HCEC 1CT (cell line): ENCODE data around the gene OR4C11.

Experiments
- DNase-seq: peaks from one replicate; pipeline ENCODE4 v3.0.0-alpha.2; 2017

The OR4C11 gene

GRCh38 chr11:55607545-55607944 lies at the start of gene OR4C11:
Gene OR4C11 (minus strand): TSS chr11:55607645. CDS start chr11:55604373, 3,272 bp downstream.
- no peak for DNase-seq

GRCh38 chr11:55655096-55655495 lies 47.7 kb upstream of the OR4C11 start:
- DNase-seq = no peak

GRCh38 chr11:55652560-55652959 lies 45.1 kb upstream of the OR4C11 start:
- no peak for DNase-seq

GRCh38 chr11:55648027-55648426 lies 40.6 kb upstream of the OR4C11 start, which contains the start of gene OR4S2:
Gene OR4S2 (plus strand): TSS chr11:55648327. CDS start chr11:55650904, 2,577 bp downstream.
- DNase-seq = no peak

GRCh38 chr11:55634813-55635212 lies 27.4 kb upstream of the OR4C11 start, which contains the start of gene OR4P4:
Gene OR4P4 (plus strand): TSS chr11:55635113.
- DNase-seq = no peak

GRCh38 chr11:55624531-55624930 lies 17.1 kb upstream of the OR4C11 start:
- DNase-seq = no peak

- no peak for DNase-seq
Measured at GRCh38 chr11:55572548-55572947, 34.9 kb downstream of the OR4C11 start.

GRCh38 chr11:55571828-55572227 lies 35.6 kb downstream of the OR4C11 start, which contains the start of gene OR4C16:
Gene OR4C16 (plus strand): TSS chr11:55572128. CDS start chr11:55572128, 0 bp downstream.
- DNase-seq = no peak

- no peak for DNase-seq
Measured at GRCh38 chr11:55554169-55554568, 53.3 kb downstream of the OR4C11 start, which contains the start of gene OR4C15. Gene OR4C15 (plus strand): TSS chr11:55554469. CDS start chr11:55554469, 0 bp downstream.
